GM19324 (cell line): ENCODE measurements around the gene LCE2A.

ENCODE experiments used
- ATAC-seq: cut with Tn5 transposase; IDR thresholded peaks from one replicate; pipeline ENCODE4 v1.9.1; 2021; ENCODE audit warnings: mild to moderate bottlenecking, moderate library complexity; ENCODE audit not compliant: unreplicated experiment, low FRiP score

The LCE2A gene

DNA sequence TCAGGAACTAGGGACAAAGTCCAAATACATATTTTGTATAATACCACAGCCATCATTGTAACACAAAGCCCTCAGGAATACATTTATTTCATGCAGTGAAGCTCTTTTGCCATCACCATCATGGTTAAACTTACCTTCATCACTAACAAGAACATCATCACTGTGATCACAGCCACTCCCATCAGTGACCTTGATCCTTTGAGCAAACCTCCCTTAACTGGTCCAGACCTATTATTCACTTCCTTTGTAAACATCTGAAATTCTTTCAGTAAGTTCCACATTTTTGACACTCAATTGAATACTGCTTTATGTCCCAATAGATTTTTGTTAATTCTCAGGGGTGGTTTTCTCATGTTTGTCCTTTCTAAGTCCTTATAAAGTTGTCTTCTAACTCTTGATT, 43.5 kb downstream of the LCE2A start:
- ATAC-seq = no peak

DNA sequence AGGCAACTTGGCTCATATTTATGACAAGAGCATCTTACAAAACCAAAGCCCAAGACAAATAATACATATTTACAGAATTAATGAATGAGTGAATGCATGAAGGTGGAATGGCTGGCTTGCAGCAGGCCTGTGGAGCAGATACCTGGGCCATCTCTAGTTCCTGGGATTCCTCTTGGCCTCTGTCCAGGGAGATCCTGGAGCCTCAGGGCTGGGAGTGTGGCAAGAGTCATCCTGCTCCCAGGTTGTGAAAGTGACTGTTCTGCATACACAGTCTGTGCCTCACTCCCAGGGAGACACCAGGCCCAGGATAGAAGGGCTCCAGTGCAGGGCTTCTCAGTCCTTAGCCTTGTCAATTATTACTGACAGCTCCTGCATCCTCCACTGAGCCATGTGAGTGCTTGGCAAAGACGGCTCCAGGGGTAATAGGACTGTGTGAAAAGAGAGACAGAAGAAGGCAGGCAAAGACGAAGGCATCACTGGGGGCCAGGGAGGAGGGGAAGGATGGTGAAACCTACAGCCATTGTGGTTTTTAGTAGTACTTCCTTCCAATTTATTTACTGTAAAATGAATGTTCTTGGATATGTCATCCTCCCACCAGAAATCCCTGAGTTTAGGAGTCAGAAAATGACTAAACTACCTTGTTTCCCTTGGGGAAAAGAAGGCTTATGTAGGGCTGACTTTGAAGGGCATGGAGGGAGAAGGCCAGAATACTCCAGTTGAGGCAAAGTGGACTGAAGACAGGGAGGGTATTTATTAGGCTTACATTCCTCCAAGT, 45.4 kb downstream of the LCE2A start:
- no peak for ATAC-seq

GRCh38 chr1:152745289-152745704, 47.2 kb downstream of the LCE2A start:
- ATAC-seq = no peak

GRCh38 chr1:152745765-152746444, 47.8 kb downstream of the LCE2A start:
- no peak for ATAC-seq

GRCh38 chr1:152747831-152748230, 49.7 kb downstream of the LCE2A start:
- no peak for ATAC-seq
